Cardiac muscle cell (in vitro differentiated cells and primary cell): ENCODE measurements around the gene GNAZ. TPM values are rescaled to one million over a fixed set of nuclear protein-coding genes. Genes with fewer than 3 reads are reported as not detected.

Experiments
- DNase-seq, 2 donors: peaks; one replicate each; pipeline versions ENCODE4 v3.0.0 to v3.0.0-alpha.2; 2010 to 2017; ENCODE audit warnings: low read depth in 1 of 2, low spot score in 1 of 2
- H3K27ac ChIP-seq: fragments of 200-600 bp; sonication (generic); 2 replicates; pipeline ENCODE4 v1.5.1; 2016
- H3K27me3 ChIP-seq: fragments of 200-600 bp; sonication (generic); 2 replicates; pipeline ENCODE4 v1.6.0; 2016; ENCODE audit warnings: control low read depth
- H3K36me3 ChIP-seq: fragments of 200-600 bp; sonication (generic); 2 replicates; pipeline ENCODE4 v1.5.1; 2016; ENCODE audit warnings: control low read depth
- H3K4me1 ChIP-seq: fragments of 200-600 bp; sonication (generic); 2 replicates; pipeline ENCODE4 v1.8.1; 2017; ENCODE audit warnings: low read depth, mild to moderate bottlenecking, mixed run types
- H3K4me3 ChIP-seq: fragments of 200-600 bp; sonication (generic); 2 replicates; pipeline ENCODE4 v1.5.1; 2016; ENCODE audit warnings: mild to moderate bottlenecking
- H3K9me3 ChIP-seq: fragments of 200-600 bp; sonication (generic); 2 replicates; pipeline ENCODE4 v1.5.1; 2017; ENCODE audit warnings: low read depth, mild to moderate bottlenecking, control low read depth
- CTCF ChIP-seq: IDR thresholded peaks from 2 replicates; pipeline ENCODE4 v1.5.1; 2012; ENCODE audit warnings: low read depth, mild to moderate bottlenecking, low read length
- polyA plus RNA-seq: library from polyadenylated mRNA; unstranded; fragments of >200 nt; fragmentation: Nextera tagmentation; extraction: Ambion mirVana; gene quantifications from 2 replicates; pipeline ENCODE4 v1.2.1, GENCODE V29; 2016
- total RNA-seq: library from RNA; depleted of rRNA; stranded (reverse); fragments of >200 nt; gene quantifications from 2 replicates; pipeline ENCODE4 v1.2.3, GENCODE V29; 2016

GNAZ gene
- total and polyA plus RNA-seq, 2 experiments from 2014 or later, result 1.8 to 3.7 TPM

- no peaks in the 10 kb centered on the region for H3K9me3 ChIP-seq
- H3K36me3 ChIP-seq, result no peaks in the 10 kb centered on the region
- H3K27ac ChIP-seq, result no peak overlapping the region
- H3K4me1 ChIP-seq, result no peaks in the 10 kb centered on the region
- no peak overlapping the region for H3K4me3 ChIP-seq
- H3K27me3 ChIP-seq, result no peaks in the 10 kb centered on the region
- no peak for DNase-seq
- no peak for TF ChIP-seq CTCF
Measured at GRCh38 chr22:23029521-23030228, 40.6 kb upstream of the GNAZ start.

GRCh38 chr22:23031381-23031780 lies 38.9 kb upstream of the GNAZ start:
- H3K27ac ChIP-seq, result no peak overlapping the region
- H3K4me3 ChIP-seq, result no peak overlapping the region
- no peaks in the 10 kb centered on the region for H3K36me3 ChIP-seq
- no peak for TF ChIP-seq CTCF
- no peaks in the 10 kb centered on the region for H3K4me1 ChIP-seq
- no peaks in the 10 kb centered on the region for H3K9me3 ChIP-seq
- H3K27me3 ChIP-seq, result no peaks in the 10 kb centered on the region
- DNase-seq, result no peak

GRCh38 chr22:23031786-23032185 lies 38.5 kb upstream of the GNAZ start:
- no peak overlapping the region for H3K27ac ChIP-seq
- H3K27me3 ChIP-seq, result no peaks in the 10 kb centered on the region
- no peak for DNase-seq
- no peak overlapping the region for H3K4me3 ChIP-seq
- no peaks in the 10 kb centered on the region for H3K4me1 ChIP-seq
- no peaks in the 10 kb centered on the region for H3K36me3 ChIP-seq
- H3K9me3 ChIP-seq, result no peaks in the 10 kb centered on the region
- TF ChIP-seq CTCF, result no peak

- no peaks in the 10 kb centered on the region for H3K9me3 ChIP-seq
- no peaks in the 10 kb centered on the region for H3K36me3 ChIP-seq
- no peak for DNase-seq
- no peaks in the 10 kb centered on the region for H3K4me1 ChIP-seq
- no peak overlapping the region for H3K27ac ChIP-seq
- TF ChIP-seq CTCF, result no peak
- no peaks in the 10 kb centered on the region for H3K27me3 ChIP-seq
- H3K4me3 ChIP-seq, result no peak overlapping the region
Measured at GRCh38 chr22:23032658-23033057, 37.7 kb upstream of the GNAZ start.

GRCh38 chr22:23033116-23033905 lies 37.0 kb upstream of the GNAZ start:
- TF ChIP-seq CTCF, result no peak
- Histone ChIP-seq H3K4me3 (no peak overlapping the region), H3K9me3 (no peaks in the 10 kb centered on the region), H3K27ac (no peak overlapping the region), H3K36me3 (no peaks in the 10 kb centered on the region), H3K4me1 (no peaks in the 10 kb centered on the region), H3K27me3 (no peaks in the 10 kb centered on the region)
- no peak for DNase-seq
